Hepatocyte (in vitro differentiated cells): ENCODE measurements around the gene RABGAP1L. TPM values are rescaled to one million over a fixed set of nuclear protein-coding genes. Genes with fewer than 3 reads are reported as not detected.

Experiments
- DNase-seq: peaks from one replicate; pipeline ENCODE4 v3.0.0-alpha.2; 2016; ENCODE audit warnings: low spot score
- H2AFZ ChIP-seq: fragments of 200-600 bp; sonication (generic); 2 replicates; pipeline ENCODE4 v1.6.0; 2016; ENCODE audit warnings: antibody characterized with exemption, mild to moderate bottlenecking
- H3K27ac ChIP-seq: fragments of 200-600 bp; sonication (generic); 2 replicates; pipeline ENCODE4 v1.5.1; 2016; ENCODE audit warnings: mild to moderate bottlenecking
- H3K27me3 ChIP-seq: fragments of 200-600 bp; sonication (generic); 2 replicates; pipeline ENCODE4 v1.6.1; 2016
- H3K36me3 ChIP-seq: fragments of 200-600 bp; sonication (generic); replicated peaks from 2 replicates; pipeline ENCODE4 v1.5.1; 2016; ENCODE audit warnings: low read depth; ENCODE audit not compliant: insufficient read depth
- H3K4me1 ChIP-seq: fragments of 200-600 bp; sonication (generic); 2 replicates; pipeline ENCODE4 v1.5.1; 2016; ENCODE audit warnings: mild to moderate bottlenecking, moderate library complexity; ENCODE audit not compliant: insufficient read depth
- H3K4me2 ChIP-seq: fragments of 200-600 bp; sonication (generic); 2 replicates; pipeline ENCODE4 v1.6.0; 2016
- H3K4me3 ChIP-seq: fragments of 200-600 bp; sonication (generic); 2 replicates; pipeline ENCODE4 v1.5.1; 2016; ENCODE audit warnings: mild to moderate bottlenecking
- H3K79me2 ChIP-seq: fragments of 200-600 bp; sonication (generic); 2 replicates; pipeline ENCODE4 v1.6.0; 2017; ENCODE audit warnings: mild to moderate bottlenecking
- H3K9me2 ChIP-seq: fragments of 200-600 bp; sonication (generic); replicated peaks from 2 replicates; pipeline ENCODE4 v1.6.0; 2017; ENCODE audit warnings: mild to moderate bottlenecking; ENCODE audit not compliant: insufficient read depth
- H3K9me3 ChIP-seq: fragments of 200-600 bp; sonication (generic); 2 replicates; pipeline ENCODE4 v1.5.1; 2016; ENCODE audit warnings: low read depth, mild to moderate bottlenecking
- H4K20me1 ChIP-seq: fragments of 200-600 bp; sonication (generic); 2 replicates; pipeline ENCODE4 v1.6.0; 2016; ENCODE audit warnings: mild to moderate bottlenecking; ENCODE audit not compliant: insufficient read depth, poor library complexity, severe bottlenecking
- EZH2 ChIP-seq: fragments of 200-600 bp; sonication (generic); IDR thresholded peaks from 2 replicates; pipeline ENCODE4 v1.6.1; 2016; ENCODE audit warnings: antibody characterized with exemption, mild to moderate bottlenecking, borderline replicate concordance
- EZH2phosphoT487 ChIP-seq: fragments of 200-600 bp; sonication (generic); IDR thresholded peaks from one replicate; pipeline ENCODE4 v1.6.1; 2018; ENCODE audit warnings: antibody characterized with exemption, mild to moderate bottlenecking, low read depth, moderate library complexity; ENCODE audit not compliant: unreplicated experiment, severe bottlenecking
- WGBS: methylation state at CpG from one replicate; pipeline ENCODE4 v1.1.6; 2016; ENCODE audit warnings: low lambda C conversion rate; ENCODE audit errors: missing lambda C conversion rate; 5-methylcytosine and 5-hydroxymethylcytosine counted together
- polyA plus RNA-seq: library from polyadenylated mRNA; unstranded; fragments of >200 nt; fragmentation: Nextera tagmentation; extraction: Ambion mirVana; gene quantifications from 2 replicates; pipeline ENCODE4 v1.2.1, GENCODE V29; 2016
- total RNA-seq: library from RNA; depleted of rRNA; stranded (reverse); fragments of >200 nt; gene quantifications from 2 replicates; pipeline ENCODE4 v1.2.3, GENCODE V29; 2014
- TF ChIP-seq, protein P1 (sequence below): fragments of 200-600 bp; sonication (generic); IDR thresholded peaks from 2 replicates; pipeline ENCODE4 v1.5.1; 2016; ENCODE audit warnings: antibody characterized with exemption, mild to moderate bottlenecking; ENCODE audit not compliant: poor library complexity

Gene RABGAP1L
- total and polyA plus RNA-seq, 2 experiments from 2014 or later = 15.0 to 41.8 TPM

DNA sequence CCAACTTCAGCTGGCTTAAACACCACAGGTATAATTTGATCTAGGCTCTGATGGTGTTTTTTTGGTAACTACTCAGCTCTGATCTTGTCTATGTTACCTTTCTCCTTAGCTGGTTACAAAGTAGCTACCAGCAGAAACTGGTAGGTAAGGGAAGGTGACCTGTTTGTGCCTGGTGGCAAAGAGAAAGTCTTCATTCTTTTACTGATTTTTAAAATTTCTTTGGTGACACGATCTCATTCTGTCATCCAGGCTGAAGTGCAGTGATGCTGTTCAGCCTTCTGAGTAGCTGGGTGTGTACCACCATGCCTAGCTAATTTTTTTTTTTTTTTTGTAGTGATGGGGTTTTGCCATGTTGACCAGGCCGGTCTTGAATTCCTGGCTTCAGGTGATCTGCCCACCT lies 62.4 kb downstream of the RABGAP1L start:
- H3K27me3 ChIP-seq = no peaks in the 10 kb centered on the region
- H3K9me3 ChIP-seq = no peaks in the 10 kb centered on the region
- no peak overlapping the region for H3K27ac ChIP-seq
- no peak overlapping the region for H2AFZ ChIP-seq
- H3K79me2 ChIP-seq = no peaks in the 10 kb centered on the region
- no peaks in the 10 kb centered on the region for H3K9me2 ChIP-seq
- no peaks in the 10 kb centered on the region for H4K20me1 ChIP-seq
- no peaks in the 10 kb centered on the region for H3K36me3 ChIP-seq
- H3K4me3 ChIP-seq = no peak overlapping the region
- TF ChIP-seq EZH2phosphoT487 (no peak), EZH2 (no peak)
- TF ChIP-seq, protein P1, sequence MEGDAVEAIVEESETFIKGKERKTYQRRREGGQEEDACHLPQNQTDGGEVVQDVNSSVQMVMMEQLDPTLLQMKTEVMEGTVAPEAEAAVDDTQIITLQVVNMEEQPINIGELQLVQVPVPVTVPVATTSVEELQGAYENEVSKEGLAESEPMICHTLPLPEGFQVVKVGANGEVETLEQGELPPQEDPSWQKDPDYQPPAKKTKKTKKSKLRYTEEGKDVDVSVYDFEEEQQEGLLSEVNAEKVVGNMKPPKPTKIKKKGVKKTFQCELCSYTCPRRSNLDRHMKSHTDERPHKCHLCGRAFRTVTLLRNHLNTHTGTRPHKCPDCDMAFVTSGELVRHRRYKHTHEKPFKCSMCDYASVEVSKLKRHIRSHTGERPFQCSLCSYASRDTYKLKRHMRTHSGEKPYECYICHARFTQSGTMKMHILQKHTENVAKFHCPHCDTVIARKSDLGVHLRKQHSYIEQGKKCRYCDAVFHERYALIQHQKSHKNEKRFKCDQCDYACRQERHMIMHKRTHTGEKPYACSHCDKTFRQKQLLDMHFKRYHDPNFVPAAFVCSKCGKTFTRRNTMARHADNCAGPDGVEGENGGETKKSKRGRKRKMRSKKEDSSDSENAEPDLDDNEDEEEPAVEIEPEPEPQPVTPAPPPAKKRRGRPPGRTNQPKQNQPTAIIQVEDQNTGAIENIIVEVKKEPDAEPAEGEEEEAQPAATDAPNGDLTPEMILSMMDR = no peak
- H3K4me2 ChIP-seq = no peak overlapping the region
- 100% methylated on average over 2 of the region's 2 CpGs for WGBS
- no peak for DNase-seq
- H3K4me1 ChIP-seq = no peaks in the 10 kb centered on the region

DNA sequence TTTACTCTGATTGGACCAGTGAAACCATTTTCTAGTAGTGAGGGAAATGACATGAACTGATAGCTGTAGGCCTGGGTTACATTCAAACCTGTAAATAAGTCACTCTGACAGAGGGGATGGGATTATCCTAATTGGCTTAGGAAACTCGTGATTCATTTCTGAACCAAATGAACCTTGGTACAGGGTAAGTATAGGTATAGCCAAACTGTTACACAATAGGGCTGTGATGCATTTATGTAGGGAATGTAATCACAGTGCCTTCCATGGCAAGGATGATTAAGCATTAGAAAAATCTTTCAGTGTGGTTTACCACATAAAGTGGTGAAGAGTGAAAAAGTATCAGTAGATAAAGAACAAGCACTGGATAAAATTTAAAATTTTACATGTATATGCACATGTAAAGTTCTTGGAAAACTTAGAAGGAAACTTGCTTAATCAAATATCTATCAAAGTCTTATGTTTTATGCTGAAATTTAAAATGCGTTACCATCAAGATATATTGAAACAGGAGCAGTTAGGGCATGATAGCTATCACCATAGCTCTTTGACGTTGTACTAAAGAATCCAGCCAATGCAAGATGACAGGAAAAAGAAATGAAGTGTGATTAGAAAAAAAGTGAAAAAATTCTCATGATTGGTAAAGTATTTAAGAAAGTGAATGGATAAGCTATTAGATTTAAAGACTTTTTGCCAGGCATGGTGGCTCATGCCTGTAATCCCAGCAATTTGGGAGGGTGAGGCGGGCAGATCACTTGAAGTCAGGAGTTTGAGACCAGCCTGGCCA lies 63.0 kb downstream of the RABGAP1L start:
- no peak overlapping the region for H3K27ac ChIP-seq
- 91% methylated on average over 4 of the region's 4 CpGs for WGBS
- no peaks in the 10 kb centered on the region for H3K9me2 ChIP-seq
- no peaks in the 10 kb centered on the region for H3K27me3 ChIP-seq
- no peaks in the 10 kb centered on the region for H3K4me1 ChIP-seq
- H2AFZ ChIP-seq = no peak overlapping the region
- H3K9me3 ChIP-seq = no peaks in the 10 kb centered on the region
- H3K36me3 ChIP-seq = no peaks in the 10 kb centered on the region
- TF ChIP-seq, protein P1 = no peak
- TF ChIP-seq EZH2phosphoT487 = no peak
- no peak for TF ChIP-seq EZH2
- H3K4me2 ChIP-seq = no peak overlapping the region
- no peak for DNase-seq
- H4K20me1 ChIP-seq = no peaks in the 10 kb centered on the region
- no peaks in the 10 kb centered on the region for H3K79me2 ChIP-seq
- no peak overlapping the region for H3K4me3 ChIP-seq

DNA sequence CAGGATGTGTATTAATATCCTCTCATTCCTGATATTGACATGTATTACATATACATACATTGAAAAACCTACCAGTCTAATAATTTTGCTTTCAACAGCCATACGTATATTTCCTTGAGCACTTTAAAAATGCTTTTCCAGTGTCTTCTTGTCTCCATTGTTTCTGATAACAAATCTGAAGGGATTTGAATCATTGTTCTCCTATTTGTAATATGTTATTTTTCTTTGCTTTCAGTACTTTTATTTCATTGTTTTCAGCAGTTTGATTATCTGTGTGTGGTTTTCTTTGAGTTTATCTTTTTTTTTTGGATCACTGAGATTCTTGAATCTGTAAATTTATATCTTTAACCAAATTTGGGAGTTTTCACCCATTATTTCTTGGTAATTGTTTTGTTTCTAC lies 65.3 kb downstream of the RABGAP1L start:
- no peaks in the 10 kb centered on the region for H4K20me1 ChIP-seq
- no peaks in the 10 kb centered on the region for H3K9me2 ChIP-seq
- no peak overlapping the region for H3K4me3 ChIP-seq
- H3K27me3 ChIP-seq = no peaks in the 10 kb centered on the region
- H3K4me2 ChIP-seq = no peak overlapping the region
- TF ChIP-seq, protein P1 = no peak
- TF ChIP-seq EZH2phosphoT487 (no peak), EZH2 (no peak)
- no peak overlapping the region for H2AFZ ChIP-seq
- no peaks in the 10 kb centered on the region for H3K4me1 ChIP-seq
- H3K79me2 ChIP-seq = no peaks in the 10 kb centered on the region
- no peak for DNase-seq
- WGBS = 97% methylated on average over 1 of the region's 1 CpG
- H3K36me3 ChIP-seq = no peaks in the 10 kb centered on the region
- no peaks in the 10 kb centered on the region for H3K9me3 ChIP-seq
- H3K27ac ChIP-seq = no peak overlapping the region
